Kidney tubule cell (primary cell): ENCODE data around the gene GALR1.
A peak's percentile ranks its signal among the peaks of the same experiment; 100 is the strongest.
"Not testable (repeated sequence)": the region's sequence is repeated elsewhere in the genome, so short reads cannot be mapped to it uniquely, and the experiment has no call there.

Experiments used
- DNase-seq: peaks from one replicate; pipeline ENCODE4 v3.0.0-alpha.2; 2018; ENCODE audit warnings: low spot score

Gene GALR1, protein sequence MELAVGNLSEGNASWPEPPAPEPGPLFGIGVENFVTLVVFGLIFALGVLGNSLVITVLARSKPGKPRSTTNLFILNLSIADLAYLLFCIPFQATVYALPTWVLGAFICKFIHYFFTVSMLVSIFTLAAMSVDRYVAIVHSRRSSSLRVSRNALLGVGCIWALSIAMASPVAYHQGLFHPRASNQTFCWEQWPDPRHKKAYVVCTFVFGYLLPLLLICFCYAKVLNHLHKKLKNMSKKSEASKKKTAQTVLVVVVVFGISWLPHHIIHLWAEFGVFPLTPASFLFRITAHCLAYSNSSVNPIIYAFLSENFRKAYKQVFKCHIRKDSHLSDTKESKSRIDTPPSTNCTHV

GRCh38 chr18:77249569-77250500, at the start of gene GALR1:
Gene GALR1 (plus strand): TSS chr18:77249848. CDS start chr18:77250549, 701 bp downstream.
- DNase-seq: no peak

DNA sequence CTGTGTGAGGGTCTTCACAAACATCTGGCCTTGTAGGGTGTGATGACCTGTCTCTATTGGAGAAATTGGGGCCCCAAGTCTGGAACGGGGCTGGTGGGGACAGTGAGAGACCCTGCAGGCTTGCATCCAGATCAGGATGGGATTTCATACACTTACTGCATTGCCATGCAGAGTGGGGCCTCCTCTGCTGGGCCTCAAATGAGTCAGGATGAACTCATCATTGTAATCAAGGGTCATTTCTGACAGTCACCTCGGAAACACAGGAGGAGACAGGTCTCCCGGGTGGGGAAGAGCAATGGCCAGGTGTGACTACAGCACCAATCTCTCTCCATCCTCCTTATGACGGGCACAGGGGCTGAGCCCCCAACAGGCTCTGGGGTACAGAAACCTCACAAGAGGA, 48.1 kb upstream of the GALR1 start:
- peak; percentile 52 for DNase-seq

- DNase-seq: no peak
These were observed 47.3 kb upstream of the GALR1 start for GRCh38 chr18:77202329-77202728.

- no peak for DNase-seq
These were observed 46.6 kb upstream of the GALR1 start for GRCh38 chr18:77203071-77203470.

DNA sequence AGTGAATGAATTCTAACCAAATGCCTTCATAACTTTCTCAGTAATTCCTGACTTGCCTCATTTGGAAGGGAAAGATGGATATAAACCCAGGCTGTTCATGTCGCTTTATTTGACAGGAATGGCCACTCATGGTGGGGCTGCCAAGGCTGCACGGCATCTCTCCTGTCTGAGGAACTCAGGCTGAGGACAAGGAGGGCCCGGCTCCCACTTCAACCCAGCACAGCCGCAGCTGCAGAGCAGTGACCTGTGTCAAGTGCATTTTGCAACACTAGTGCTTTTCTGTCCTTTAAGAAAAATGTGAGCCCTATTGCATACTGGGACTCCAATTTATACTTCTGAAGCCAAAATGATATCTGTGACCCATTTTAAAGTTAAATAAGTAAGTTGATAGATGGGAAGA, 45.8 kb upstream of the GALR1 start:
- DNase-seq: no peak

GRCh38 chr18:77205769-77206168, 43.9 kb upstream of the GALR1 start:
- DNase-seq: no peak

DNA sequence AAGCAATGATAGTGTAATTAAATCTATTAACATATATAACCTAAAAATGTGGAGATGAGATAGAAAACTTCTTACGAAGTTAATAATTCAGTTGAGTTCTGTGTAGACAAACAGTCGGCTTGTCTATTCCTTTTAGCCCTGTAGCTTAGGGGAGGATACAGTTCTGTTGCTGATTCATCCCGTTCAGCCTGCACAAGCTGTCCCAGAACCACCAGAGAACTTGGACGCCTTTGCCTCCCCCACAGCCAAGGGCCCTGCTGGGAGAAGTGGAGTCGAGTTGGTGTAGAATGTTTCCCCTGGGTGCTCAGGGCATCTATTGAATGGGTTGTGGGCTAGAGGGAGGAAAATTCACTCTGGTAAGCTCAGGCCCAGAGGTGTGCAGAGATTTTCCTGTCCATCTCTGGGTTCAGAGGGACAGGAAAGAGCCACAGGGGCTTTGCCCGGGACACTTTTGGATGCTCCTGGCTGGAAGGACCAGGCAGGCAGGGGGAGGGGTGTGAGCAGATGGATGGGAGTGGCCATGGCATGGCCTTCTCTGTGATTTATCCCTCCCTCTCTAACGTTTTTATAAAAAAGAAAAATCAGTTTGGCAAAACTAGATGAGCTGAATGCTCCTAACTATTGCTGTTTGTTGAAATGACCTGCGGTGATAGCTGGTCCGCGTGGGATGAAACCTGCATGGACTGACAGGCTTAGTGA, 42.8 kb upstream of the GALR1 start:
- no peak for DNase-seq

DNA sequence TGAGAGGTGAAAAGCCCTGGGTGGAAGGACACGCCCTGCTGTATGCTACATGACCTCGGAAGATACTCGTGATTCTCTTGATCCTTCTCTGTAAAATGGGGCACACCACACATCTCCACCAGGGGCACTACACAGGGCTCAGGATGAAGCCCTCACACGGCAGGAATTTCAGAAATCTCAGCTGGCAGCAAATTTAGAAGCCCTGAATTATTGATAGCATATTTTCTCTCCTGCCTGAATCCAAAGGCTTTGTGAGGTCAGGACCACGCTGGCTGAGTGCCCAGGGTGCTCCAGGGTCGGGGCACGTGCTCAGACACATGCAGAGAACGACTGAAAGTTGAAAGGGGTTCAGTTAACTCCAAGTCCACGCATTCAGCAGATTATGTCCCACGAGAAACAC, 42.1 kb upstream of the GALR1 start:
- DNase-seq: peak; percentile 77

GRCh38 chr18:77208964-77209363, 40.7 kb upstream of the GALR1 start:
- peak; percentile 78 for DNase-seq

DNA sequence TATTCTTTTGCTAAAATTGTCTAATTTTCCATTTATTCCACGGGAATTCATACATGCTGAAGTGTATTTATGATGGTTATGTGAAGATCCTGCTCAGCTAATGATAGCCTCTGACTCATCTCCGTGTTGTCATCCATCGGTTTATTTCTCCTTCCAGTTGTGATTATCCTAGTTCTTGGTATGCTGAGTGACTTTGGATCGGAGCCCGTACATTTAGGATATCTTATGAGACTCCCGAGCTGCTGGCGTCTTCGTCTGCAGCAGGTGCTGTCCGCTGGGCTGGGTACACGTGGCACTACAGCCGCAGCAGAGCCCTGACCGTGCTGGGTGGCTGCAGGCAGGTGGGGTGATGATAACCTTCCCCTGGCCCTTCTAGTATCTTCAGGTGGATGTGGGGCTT, 40.1 kb upstream of the GALR1 start:
- DNase-seq: peak; percentile 21

GRCh38 chr18:77210249-77210648, 39.4 kb upstream of the GALR1 start:
- DNase-seq: no peak

DNA sequence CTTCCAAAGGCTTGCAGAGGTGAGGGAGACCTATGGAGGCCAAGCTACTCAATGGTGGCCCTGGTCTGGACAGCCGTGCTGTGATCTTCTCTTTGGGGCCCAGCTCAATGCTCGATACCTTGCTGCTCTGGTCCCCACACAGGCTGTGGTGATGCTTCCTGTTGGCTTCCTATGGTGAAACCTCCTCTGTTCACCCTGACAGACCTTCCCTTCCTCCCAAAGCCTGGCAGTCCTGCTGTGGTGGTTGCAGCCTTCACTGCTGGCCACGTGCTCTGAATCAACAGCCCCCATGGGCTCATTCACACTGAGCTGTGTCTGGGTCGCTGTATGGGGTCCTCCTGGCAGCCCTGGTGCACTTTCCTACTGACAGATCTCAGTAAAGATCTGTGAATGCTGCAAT, 31.0 kb upstream of the GALR1 start:
- DNase-seq: no peak

DNA sequence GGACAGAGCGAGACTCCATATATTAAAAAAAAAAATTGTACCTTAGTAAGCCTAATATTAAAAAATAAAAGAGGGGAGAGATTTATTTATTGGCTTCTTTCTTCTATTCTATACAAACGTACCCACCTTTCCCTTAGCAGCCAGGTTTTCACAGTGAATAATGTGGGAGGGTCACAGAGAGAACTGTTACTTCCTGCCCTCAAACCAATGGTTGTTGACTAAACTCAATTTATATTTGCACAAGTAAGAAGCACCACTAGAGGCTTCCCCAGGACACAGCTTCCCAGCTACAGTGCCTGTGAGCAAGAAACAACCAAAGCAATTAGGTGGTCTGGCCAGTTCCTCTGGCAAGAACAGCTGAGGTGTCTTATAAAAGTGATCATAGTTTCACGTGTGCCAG, 28.9 kb upstream of the GALR1 start:
- no peak for DNase-seq

DNA sequence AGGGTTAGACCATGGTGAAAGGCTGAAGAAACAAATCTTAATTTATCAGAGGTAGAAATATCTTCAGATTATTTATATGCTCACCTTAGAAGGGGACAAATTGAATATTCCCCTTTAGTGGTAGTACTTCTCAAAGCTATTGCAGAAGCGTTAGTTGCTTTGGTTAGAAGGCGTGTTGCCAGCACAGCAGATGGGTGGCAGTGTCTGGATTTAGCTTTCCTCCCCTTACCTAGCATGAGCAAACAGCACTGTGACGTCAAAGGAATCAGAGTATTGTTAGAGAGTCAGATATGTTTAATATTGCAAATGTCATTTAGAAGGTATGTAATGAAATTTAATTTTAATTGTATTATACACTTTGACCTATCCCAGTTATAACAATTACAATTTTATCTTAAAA, 27.2 kb upstream of the GALR1 start:
- no peak for DNase-seq

GRCh38 chr18:77223221-77223639, 26.4 kb upstream of the GALR1 start:
- peak; percentile 29 for DNase-seq

DNA sequence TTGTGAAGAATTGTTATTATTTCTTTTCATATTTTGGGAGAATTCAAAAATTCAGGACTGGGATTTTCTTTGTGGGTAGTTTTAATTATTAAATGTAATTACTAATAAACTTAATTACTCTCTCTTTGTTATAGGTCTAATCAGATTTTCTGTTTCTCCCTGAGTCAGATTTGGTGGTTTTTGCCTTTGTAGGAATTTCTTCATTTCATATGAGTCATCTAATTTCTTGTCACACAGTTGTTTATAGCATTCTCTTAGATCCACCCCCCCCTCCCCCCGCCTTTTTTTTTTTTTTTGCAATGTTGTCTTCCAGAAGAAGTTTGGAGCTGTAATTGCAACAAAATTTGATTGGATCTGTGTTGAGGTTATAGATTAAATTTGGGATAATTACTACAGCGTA, 26.0 kb upstream of the GALR1 start:
- DNase-seq: peak; percentile 50

- no peak for DNase-seq
These were observed 19.0 kb upstream of the GALR1 start for GRCh38 chr18:77230645-77231044.

- DNase-seq: peak; percentile 54
These were observed 14.9 kb upstream of the GALR1 start for GRCh38 chr18:77234504-77235365.

GRCh38 chr18:77239285-77239684, 10.4 kb upstream of the GALR1 start:
- not testable (repeated sequence) for DNase-seq

GRCh38 chr18:77248873-77249568, 627 bp upstream of the GALR1 start:
- DNase-seq: no peak

DNA sequence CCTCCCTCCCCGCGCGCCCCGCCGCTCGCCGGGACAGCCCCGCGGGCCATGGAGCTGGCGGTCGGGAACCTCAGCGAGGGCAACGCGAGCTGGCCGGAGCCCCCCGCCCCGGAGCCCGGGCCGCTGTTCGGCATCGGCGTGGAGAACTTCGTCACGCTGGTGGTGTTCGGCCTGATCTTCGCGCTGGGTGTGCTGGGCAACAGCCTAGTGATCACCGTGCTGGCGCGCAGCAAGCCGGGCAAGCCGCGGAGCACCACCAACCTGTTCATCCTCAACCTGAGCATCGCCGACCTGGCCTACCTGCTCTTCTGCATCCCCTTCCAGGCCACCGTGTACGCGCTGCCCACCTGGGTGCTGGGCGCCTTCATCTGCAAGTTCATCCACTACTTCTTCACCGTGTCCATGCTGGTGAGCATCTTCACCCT, 865 bp downstream of the GALR1 start:
- no peak for DNase-seq
